ENCODE results near the gene FGF14. TPM values are rescaled to one million over a fixed set of nuclear protein-coding genes. Genes with fewer than 3 reads are reported as not detected.
A peak's percentile ranks its signal among the peaks of the same experiment; 100 is the strongest.

The FGF14 gene
- total and polyA plus RNA-seq, 3 experiments from 2014 or later: not detected

- peaks cover 3 to 6% of the 10 kb centered on the region in 2 donors for H3K27me3 Mint-ChIP-seq
- DNase-seq: no peak
- peak overlapping the region in 1 of 8 donors; percentile 32 for H3K27ac Mint-ChIP-seq
- Histone ChIP-seq H3K27me3 (ENCODE audit: insufficient read depth, low read length, poor library complexity, severe bottlenecking) (no peaks in the 10 kb centered on the region), H3K36me3 (ENCODE audit: insufficient read depth, low read length) (no peaks in the 10 kb centered on the region), H3K9me3 (ENCODE audit: low read length) (no peaks in the 10 kb centered on the region), H3K4me3 (ENCODE audit: low read length) (no peak overlapping the region), H3K4me1 (ENCODE audit: insufficient read depth, low read length) (no peaks in the 10 kb centered on the region), H3K27ac (ENCODE audit: low read depth, low read length) (no peak overlapping the region)
- H3K36me3 Mint-ChIP-seq: no peaks in the 10 kb centered on the region
- H3K4me3 Mint-ChIP-seq: no peak overlapping the region
- no peaks in the 10 kb centered on the region for H3K4me1 Mint-ChIP-seq
- ChIA-PET CTCF (no interaction called here), POLR2A (no interaction called here)
- no peaks in the 10 kb centered on the region for H3K9me3 Mint-ChIP-seq
Measured at GRCh38 chr13:101875091-101875490, 526.8 kb downstream of the FGF14 start.

- Histone ChIP-seq H3K4me1 (ENCODE audit: insufficient read depth, low read length) (no peaks in the 10 kb centered on the region), H3K9me3 (ENCODE audit: low read length) (no peaks in the 10 kb centered on the region), H3K36me3 (ENCODE audit: insufficient read depth, low read length) (no peaks in the 10 kb centered on the region), H3K27me3 (ENCODE audit: insufficient read depth, low read length, poor library complexity, severe bottlenecking) (no peaks in the 10 kb centered on the region), H3K27ac (ENCODE audit: low read depth, low read length) (no peak overlapping the region), H3K4me3 (ENCODE audit: low read length) (no peak overlapping the region)
- ChIA-PET POLR2A (no interaction called here), CTCF (no interaction called here)
- Mint-ChIP-seq H3K4me3 (no peak overlapping the region), H3K27me3 (no peaks in the 10 kb centered on the region), H3K4me1 (no peaks in the 10 kb centered on the region), H3K36me3 (no peaks in the 10 kb centered on the region), H3K27ac (no peak overlapping the region), H3K9me3 (no peaks in the 10 kb centered on the region)
- DNase-seq: no peak
Measured at GRCh38 chr13:101869553-101869952, 532.3 kb downstream of the FGF14 start.

GRCh38 chr13:101868585-101869469 is 533.0 kb downstream of the FGF14 start:
- DNase-seq: no peak
- H3K4me1 Mint-ChIP-seq: no peaks in the 10 kb centered on the region
- Histone ChIP-seq H3K4me3 (ENCODE audit: low read length) (no peak overlapping the region), H3K27ac (ENCODE audit: low read depth, low read length) (no peak overlapping the region), H3K4me1 (ENCODE audit: insufficient read depth, low read length) (no peaks in the 10 kb centered on the region), H3K27me3 (ENCODE audit: insufficient read depth, low read length, poor library complexity, severe bottlenecking) (no peaks in the 10 kb centered on the region), H3K36me3 (ENCODE audit: insufficient read depth, low read length) (no peaks in the 10 kb centered on the region), H3K9me3 (ENCODE audit: low read length) (no peaks in the 10 kb centered on the region)
- no peaks in the 10 kb centered on the region for H3K27me3 Mint-ChIP-seq
- H3K36me3 Mint-ChIP-seq: no peaks in the 10 kb centered on the region
- POLR2A ChIA-PET: no interaction called here
- H3K9me3 Mint-ChIP-seq: no peaks in the 10 kb centered on the region
- no peak overlapping the region for H3K4me3 Mint-ChIP-seq
- CTCF ChIA-PET: no interaction called here
- no peak overlapping the region for H3K27ac Mint-ChIP-seq

- ChIA-PET POLR2A (no interaction called here), CTCF (no interaction called here)
- Mint-ChIP-seq H3K4me3 (no peak overlapping the region), H3K27me3 (no peaks in the 10 kb centered on the region), H3K27ac (no peak overlapping the region), H3K36me3 (no peaks in the 10 kb centered on the region), H3K4me1 (no peaks in the 10 kb centered on the region), H3K9me3 (no peaks in the 10 kb centered on the region)
- Histone ChIP-seq H3K27ac (ENCODE audit: low read depth, low read length) (no peak overlapping the region), H3K4me3 (ENCODE audit: low read length) (no peak overlapping the region), H3K36me3 (ENCODE audit: insufficient read depth, low read length) (no peaks in the 10 kb centered on the region), H3K9me3 (ENCODE audit: low read length) (no peaks in the 10 kb centered on the region), H3K4me1 (ENCODE audit: insufficient read depth, low read length) (no peaks in the 10 kb centered on the region), H3K27me3 (ENCODE audit: insufficient read depth, low read length, poor library complexity, severe bottlenecking) (no peaks in the 10 kb centered on the region)
- DNase-seq: no peak
Measured at GRCh38 chr13:101866889-101867581, 534.8 kb downstream of the FGF14 start.

GRCh38 chr13:101858860-101859259 is 543.0 kb downstream of the FGF14 start:
- H3K9me3 Mint-ChIP-seq: no peaks in the 10 kb centered on the region
- CTCF ChIA-PET: no interaction called here
- H3K4me3 Mint-ChIP-seq: no peak overlapping the region
- POLR2A ChIA-PET: no interaction called here
- H3K4me1 ChIP-seq (ENCODE audit: insufficient read depth, low read length): no peaks in the 10 kb centered on the region
- no peak for DNase-seq
- H3K4me3 ChIP-seq (ENCODE audit: low read length): no peak overlapping the region
- H3K27ac Mint-ChIP-seq: no peak overlapping the region
- no peaks in the 10 kb centered on the region for H3K36me3 ChIP-seq (ENCODE audit: insufficient read depth, low read length)
- peaks cover 0 to 6% of the 10 kb centered on the region in 2 donors for H3K27me3 Mint-ChIP-seq
- H3K9me3 ChIP-seq (ENCODE audit: low read length): no peaks in the 10 kb centered on the region
- H3K27me3 ChIP-seq (ENCODE audit: insufficient read depth, low read length, poor library complexity, severe bottlenecking): no peaks in the 10 kb centered on the region
- H3K27ac ChIP-seq (ENCODE audit: low read depth, low read length): no peak overlapping the region
- H3K4me1 Mint-ChIP-seq: no peaks in the 10 kb centered on the region
- H3K36me3 Mint-ChIP-seq: no peaks in the 10 kb centered on the region

- CTCF ChIA-PET: no interaction called here
- no peaks in the 10 kb centered on the region for H3K4me1 ChIP-seq (ENCODE audit: insufficient read depth, low read length)
- POLR2A ChIA-PET: no interaction called here
Measured at GRCh38 chr13:101846701-101847100, 555.1 kb downstream of the FGF14 start.

GRCh38 chr13:101846249-101846648 is 555.6 kb downstream of the FGF14 start:
- Histone ChIP-seq H3K27me3 (ENCODE audit: insufficient read depth, low read length, poor library complexity, severe bottlenecking) (no peaks in the 10 kb centered on the region), H3K9me3 (ENCODE audit: low read length) (no peaks in the 10 kb centered on the region), H3K36me3 (ENCODE audit: insufficient read depth, low read length) (no peaks in the 10 kb centered on the region), H3K4me1 (ENCODE audit: insufficient read depth, low read length) (no peaks in the 10 kb centered on the region), H3K27ac (ENCODE audit: low read depth, low read length) (no peak overlapping the region), H3K4me3 (ENCODE audit: low read length) (no peak overlapping the region)
- no peak for DNase-seq
- Mint-ChIP-seq H3K27ac (no peak overlapping the region), H3K27me3 (peaks cover 0 to 3% of the 10 kb centered on the region in 2 donors), H3K36me3 (no peaks in the 10 kb centered on the region), H3K4me1 (no peaks in the 10 kb centered on the region), H3K9me3 (peaks cover 0 to 2% (median 0%) of the 10 kb centered on the region in 5 donors), H3K4me3 (no peak overlapping the region)
- ChIA-PET POLR2A (no interaction called here), CTCF (no interaction called here)

More at GRCh38 chr13:101846701-101847100, 555.1 kb downstream of the FGF14 start:
- no peaks in the 10 kb centered on the region for H3K9me3 ChIP-seq (ENCODE audit: low read length)
- Mint-ChIP-seq H3K4me3 (no peak overlapping the region), H3K9me3 (peaks cover 0 to 2% (median 0%) of the 10 kb centered on the region in 5 donors), H3K27ac (no peak overlapping the region), H3K36me3 (no peaks in the 10 kb centered on the region), H3K4me1 (no peaks in the 10 kb centered on the region), H3K27me3 (peaks cover 0 to 3% of the 10 kb centered on the region in 2 donors)
- H3K27me3 ChIP-seq (ENCODE audit: insufficient read depth, low read length, poor library complexity, severe bottlenecking): no peaks in the 10 kb centered on the region
- no peak overlapping the region for H3K27ac ChIP-seq (ENCODE audit: low read depth, low read length)
- H3K36me3 ChIP-seq (ENCODE audit: insufficient read depth, low read length): no peaks in the 10 kb centered on the region
- DNase-seq: no peak
- no peak overlapping the region for H3K4me3 ChIP-seq (ENCODE audit: low read length)

GRCh38 chr13:101845245-101846020 is 556.4 kb downstream of the FGF14 start:
- ChIA-PET POLR2A (no interaction called here), CTCF (no interaction called here)
- Mint-ChIP-seq H3K9me3 (no peaks in the 10 kb centered on the region), H3K4me1 (no peaks in the 10 kb centered on the region), H3K4me3 (no peak overlapping the region), H3K36me3 (no peaks in the 10 kb centered on the region), H3K27me3 (peaks cover 0 to 3% of the 10 kb centered on the region in 2 donors), H3K27ac (no peak overlapping the region)
- Histone ChIP-seq H3K27ac (ENCODE audit: low read depth, low read length) (no peak overlapping the region), H3K36me3 (ENCODE audit: insufficient read depth, low read length) (no peaks in the 10 kb centered on the region), H3K27me3 (ENCODE audit: insufficient read depth, low read length, poor library complexity, severe bottlenecking) (no peaks in the 10 kb centered on the region), H3K9me3 (ENCODE audit: low read length) (no peaks in the 10 kb centered on the region), H3K4me1 (ENCODE audit: insufficient read depth, low read length) (no peaks in the 10 kb centered on the region), H3K4me3 (ENCODE audit: low read length) (no peak overlapping the region)
- DNase-seq: no peak

Measured in CD8-positive, alpha-beta memory T cell (primary cell).